ENCODE results near the gene IL24.

IL24 gene

DNA sequence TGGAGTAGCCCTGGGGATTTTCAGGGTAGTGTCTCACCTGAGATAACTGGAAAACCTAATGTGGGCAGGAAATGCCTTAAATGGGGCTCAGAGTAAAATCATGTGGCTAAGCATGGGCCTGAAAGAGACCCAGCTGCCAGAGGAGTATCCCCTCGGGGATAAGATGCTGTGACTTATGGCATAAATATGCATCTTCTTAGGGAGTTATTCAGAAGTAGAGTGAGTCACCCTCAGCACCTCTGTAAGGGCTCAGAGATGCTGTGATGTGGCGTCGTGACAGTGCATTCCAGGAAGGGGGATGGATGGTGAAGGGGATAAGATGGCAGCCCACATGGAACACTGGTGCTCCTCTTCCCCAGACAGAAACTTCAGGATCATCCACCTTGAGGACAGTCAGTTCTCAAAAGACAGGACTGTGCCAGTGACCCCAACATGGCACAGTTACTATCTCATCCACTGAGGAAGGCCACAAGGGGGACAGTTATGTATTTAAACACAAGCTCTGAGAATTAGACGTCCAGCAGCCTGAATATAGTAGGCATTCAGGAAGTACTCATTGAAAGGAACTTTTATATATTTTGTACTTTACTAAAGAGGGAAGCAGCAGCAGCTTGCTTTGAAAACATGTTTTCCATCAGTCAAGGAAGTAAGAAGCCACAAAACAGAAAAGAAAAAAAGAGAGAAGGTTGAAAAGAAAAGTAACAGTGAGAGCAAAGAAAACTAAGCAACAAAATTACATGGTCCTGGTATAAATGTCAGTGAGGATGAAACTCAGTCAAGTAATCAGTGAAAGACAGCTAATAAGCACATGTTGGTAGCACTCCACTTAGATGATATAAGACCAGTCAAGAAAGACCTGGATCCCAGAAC is 8.3 kb downstream of the IL24 start:
- TF ChIP-seq, protein P1, sequence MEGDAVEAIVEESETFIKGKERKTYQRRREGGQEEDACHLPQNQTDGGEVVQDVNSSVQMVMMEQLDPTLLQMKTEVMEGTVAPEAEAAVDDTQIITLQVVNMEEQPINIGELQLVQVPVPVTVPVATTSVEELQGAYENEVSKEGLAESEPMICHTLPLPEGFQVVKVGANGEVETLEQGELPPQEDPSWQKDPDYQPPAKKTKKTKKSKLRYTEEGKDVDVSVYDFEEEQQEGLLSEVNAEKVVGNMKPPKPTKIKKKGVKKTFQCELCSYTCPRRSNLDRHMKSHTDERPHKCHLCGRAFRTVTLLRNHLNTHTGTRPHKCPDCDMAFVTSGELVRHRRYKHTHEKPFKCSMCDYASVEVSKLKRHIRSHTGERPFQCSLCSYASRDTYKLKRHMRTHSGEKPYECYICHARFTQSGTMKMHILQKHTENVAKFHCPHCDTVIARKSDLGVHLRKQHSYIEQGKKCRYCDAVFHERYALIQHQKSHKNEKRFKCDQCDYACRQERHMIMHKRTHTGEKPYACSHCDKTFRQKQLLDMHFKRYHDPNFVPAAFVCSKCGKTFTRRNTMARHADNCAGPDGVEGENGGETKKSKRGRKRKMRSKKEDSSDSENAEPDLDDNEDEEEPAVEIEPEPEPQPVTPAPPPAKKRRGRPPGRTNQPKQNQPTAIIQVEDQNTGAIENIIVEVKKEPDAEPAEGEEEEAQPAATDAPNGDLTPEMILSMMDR (IDR thresholded peaks at IDR 0.05) = no peak
- Histone ChIP-seq H3K4me2 (ENCODE audit: low read length) (no peak overlapping the region), H3K27ac (no peak overlapping the region), H3K9me3 (ENCODE audit: control insufficient read depth, low read length) (no peaks in the 10 kb centered on the region), H3K9ac (no peak overlapping the region), H3K27me3 (ENCODE audit: control insufficient read depth, insufficient read depth, low read length) (no peaks in the 10 kb centered on the region), H3K4me3 (ENCODE audit: low read depth, low read length) (no peak overlapping the region), H2AFZ (no peak overlapping the region), H3K36me3 (ENCODE audit: control insufficient read depth, insufficient read depth, low read length) (no peaks in the 10 kb centered on the region), H3K4me1 (no peaks in the 10 kb centered on the region), H3K79me2 (no peaks in the 10 kb centered on the region)

DNA sequence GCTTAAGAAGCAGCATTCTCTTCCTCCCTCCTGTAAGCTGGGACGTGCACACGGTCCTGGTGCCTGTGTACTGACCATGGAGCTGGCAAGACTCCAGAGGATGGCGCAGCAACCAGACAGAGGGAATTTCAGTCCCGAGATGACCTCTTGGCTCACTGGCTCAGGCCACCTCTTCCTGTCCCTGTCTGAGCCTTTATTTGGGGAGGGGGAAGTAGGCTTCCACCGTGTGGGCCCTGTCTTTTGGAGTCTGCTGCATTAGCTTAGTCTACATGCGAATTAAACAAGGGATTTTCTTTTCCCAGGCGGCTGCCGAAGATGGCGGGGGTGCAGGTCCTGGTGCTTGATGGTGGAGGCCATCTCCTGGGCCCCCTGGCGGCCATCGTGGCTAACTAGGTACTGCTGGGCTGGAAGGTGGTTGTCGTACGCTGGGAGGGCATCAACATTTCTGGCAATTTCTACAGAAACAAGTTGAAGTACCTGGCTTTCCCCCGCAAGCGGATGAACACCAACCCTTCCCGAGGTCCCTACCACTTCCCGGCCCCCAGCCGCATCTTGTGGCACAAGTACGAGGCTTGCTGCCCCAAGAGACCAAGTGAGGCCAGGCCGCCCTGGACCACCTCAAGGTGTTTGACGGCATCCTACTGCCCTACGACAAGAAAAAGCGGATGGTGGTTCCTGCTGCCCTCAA is 10.2 kb downstream of the IL24 start:
- no peak overlapping the region for H3K9ac ChIP-seq
- no peak overlapping the region for H3K4me3 ChIP-seq (ENCODE audit: low read depth, low read length)
- H3K27me3 ChIP-seq (ENCODE audit: control insufficient read depth, insufficient read depth, low read length) = no peaks in the 10 kb centered on the region
- no peak overlapping the region for H3K4me2 ChIP-seq (ENCODE audit: low read length)
- no peaks in the 10 kb centered on the region for H3K9me3 ChIP-seq (ENCODE audit: control insufficient read depth, low read length)
- TF ChIP-seq, protein P1 (IDR thresholded peaks at IDR 0.05) = peak; percentile 11
- no peaks in the 10 kb centered on the region for H3K4me1 ChIP-seq
- no peaks in the 10 kb centered on the region for H3K36me3 ChIP-seq (ENCODE audit: control insufficient read depth, insufficient read depth, low read length)
- H3K27ac ChIP-seq = no peak overlapping the region
- H3K79me2 ChIP-seq = no peaks in the 10 kb centered on the region
- no peak overlapping the region for H2AFZ ChIP-seq

DNA sequence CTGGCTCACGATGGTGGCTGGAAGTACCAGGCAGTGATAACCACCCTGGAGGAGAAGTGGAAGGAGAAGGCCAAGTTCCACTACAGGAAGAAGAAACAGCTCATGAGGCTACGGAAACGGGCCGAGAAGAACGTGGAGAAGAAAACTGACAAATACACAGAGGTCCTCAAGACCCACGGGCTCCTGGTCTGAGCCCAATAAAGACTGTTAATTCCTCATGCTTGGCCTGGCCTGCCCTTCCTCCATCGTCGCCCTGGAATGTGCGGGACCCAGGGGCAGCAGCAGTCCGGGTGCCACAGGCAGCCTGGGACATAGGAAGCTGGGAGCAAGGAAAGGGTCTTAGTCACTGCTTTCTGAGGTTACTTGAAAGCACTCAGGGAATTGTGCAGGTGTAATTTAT is 10.8 kb downstream of the IL24 start:
- Histone ChIP-seq H3K4me3 (ENCODE audit: low read depth, low read length) (no peak overlapping the region), H3K9me3 (ENCODE audit: control insufficient read depth, low read length) (no peaks in the 10 kb centered on the region), H3K79me2 (no peaks in the 10 kb centered on the region), H3K4me1 (no peaks in the 10 kb centered on the region), H3K27me3 (ENCODE audit: control insufficient read depth, insufficient read depth, low read length) (no peaks in the 10 kb centered on the region), H3K36me3 (ENCODE audit: control insufficient read depth, insufficient read depth, low read length) (no peaks in the 10 kb centered on the region), H2AFZ (no peak overlapping the region), H3K9ac (no peak overlapping the region), H3K27ac (no peak overlapping the region), H3K4me2 (ENCODE audit: low read length) (no peak overlapping the region)
- TF ChIP-seq, protein P1 (IDR thresholded peaks at IDR 0.05) = no peak

DNA sequence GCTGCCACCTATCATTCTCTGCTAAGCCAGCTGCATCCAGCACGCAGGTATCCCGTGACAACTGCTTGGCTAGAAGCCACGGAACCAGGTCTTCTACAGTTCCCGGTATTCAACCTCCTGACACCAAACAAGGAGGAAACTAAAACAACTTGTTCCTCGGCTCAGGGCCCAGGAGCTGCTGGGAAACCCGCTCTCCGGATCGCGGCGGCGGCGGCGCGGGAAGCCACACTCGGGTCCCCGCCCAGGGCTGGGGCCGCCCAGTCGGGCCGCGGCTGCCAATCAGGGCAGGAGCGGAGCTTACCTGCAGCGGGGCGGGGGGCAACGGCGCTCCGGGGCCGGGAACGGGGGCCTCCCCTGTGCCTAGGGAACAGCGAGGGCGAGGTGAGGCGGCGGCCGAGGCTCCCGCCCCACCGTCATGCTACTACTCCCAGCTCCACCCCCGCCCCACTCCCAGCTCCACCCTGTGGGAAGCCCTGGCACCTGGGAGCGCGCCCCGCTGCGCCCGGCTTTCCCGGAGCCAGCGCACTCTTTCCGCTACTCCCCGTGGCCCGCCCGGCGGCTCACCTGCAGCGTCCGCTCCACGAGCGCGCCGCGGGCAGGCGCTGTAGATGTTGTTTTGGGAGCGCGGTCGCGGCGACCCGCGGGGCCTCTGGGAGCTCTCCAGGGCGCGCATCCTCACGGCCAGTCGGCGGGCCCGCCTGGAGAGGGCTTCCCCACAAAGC is 12.1 kb downstream of the IL24 start:
- Histone ChIP-seq H3K9me3 (ENCODE audit: control insufficient read depth, low read length) (no peaks in the 10 kb centered on the region), H3K79me2 (no peaks in the 10 kb centered on the region), H3K27ac (peak overlapping the region; percentile 36), H3K4me1 (no peaks in the 10 kb centered on the region), H3K36me3 (ENCODE audit: control insufficient read depth, insufficient read depth, low read length) (no peaks in the 10 kb centered on the region), H3K9ac (no peak overlapping the region), H3K4me3 (ENCODE audit: low read depth, low read length) (peak overlapping the region; percentile 52), H3K27me3 (ENCODE audit: control insufficient read depth, insufficient read depth, low read length) (no peaks in the 10 kb centered on the region), H3K4me2 (ENCODE audit: low read length) (peak overlapping the region; percentile 50), H2AFZ (peak overlapping the region; percentile 83)
- TF ChIP-seq, protein P1 (IDR thresholded peaks at IDR 0.05) = no peak

Measured in parathyroid adenoma (tissue), 2 donors.